Upper lobe of left lung (tissue), 6 donors: ENCODE results near the gene EGFR. TPM values are rescaled to one million over a fixed set of nuclear protein-coding genes. Genes with fewer than 3 reads are reported as not detected.
A peak's percentile ranks its signal among the peaks of the same experiment; 100 is the strongest.

Experiments
- ATAC-seq, 2 donors: fragments of 200-7000 bp; cut with Tn5 transposase; one replicate each; pipeline ENCODE4 v1.9.1; 2022; ENCODE audit warnings: mild to moderate bottlenecking in 2 of 2, moderate library complexity in 2 of 2; ENCODE audit not compliant: low FRiP score in 2 of 2
- DNase-seq, 2 donors: peaks; one replicate each; pipeline ENCODE4 v3.0.0-alpha.2; 2019 to 2020
- H3K27ac ChIP-seq, 4 donors: fragments of 200-600 bp; sonication (generic); one replicate each; pipeline ENCODE4 v1.5.1; 2016 to 2019
- H3K27me3 ChIP-seq, 4 donors: fragments of 200-600 bp; sonication (generic); one replicate each; pipeline ENCODE4 v1.5.1; 2017 to 2019
- H3K36me3 ChIP-seq, 4 donors: fragments of 200-600 bp; sonication (generic); one replicate each; pipeline ENCODE4 v1.5.1; 2016 to 2019
- H3K4me1 ChIP-seq, 4 donors: fragments of 200-600 bp; sonication (generic); one replicate each; pipeline ENCODE4 v1.5.1; 2018 to 2019
- H3K4me3 ChIP-seq, 4 donors: fragments of 200-600 bp; sonication (generic); one replicate each; pipeline ENCODE4 v1.5.1; 2017 to 2019; ENCODE audit warnings: mild to moderate bottlenecking in 2 of 4, moderate library complexity in 1 of 4
- H3K9me3 ChIP-seq, 4 donors: fragments of 200-600 bp; sonication (generic); one replicate each; pipeline ENCODE4 v1.5.1; 2018 to 2019
- CTCF ChIP-seq, 6 experiments: fragments of 450-650 bp in 4 of 6; fragments of 200-600 bp in 2 of 6; sonication (generic) in 2 of 6; IDR thresholded peaks; one replicate each; pipeline ENCODE4 v1.5.1; 2016 to 2019; ENCODE audit warnings: antibody characterized with exemption in 6 of 6
- EP300 ChIP-seq, 4 donors: sonication (generic); formaldehyde crosslinking; IDR thresholded peaks; one replicate each; pipeline ENCODE4 v1.5.1; 2017; ENCODE audit warnings: antibody characterized with exemption in 4 of 4, control low read depth in 2 of 4
- POLR2A ChIP-seq, 4 donors: fragments of 450-650 bp; IDR thresholded peaks; one replicate each; pipeline ENCODE4 v1.5.1; 2016 to 2017; ENCODE audit warnings: antibody characterized with exemption in 4 of 4, mild to moderate bottlenecking in 2 of 4
- POLR2AphosphoS5 ChIP-seq, 2 donors: sonication (generic); formaldehyde crosslinking; IDR thresholded peaks; one replicate each; pipeline ENCODE4 v1.5.1; 2017; ENCODE audit warnings: antibody characterized with exemption in 2 of 2
- WGBS, 2 donors: methylation state at CpG; one replicate each; pipeline ENCODE4 v1.1.5; 2017 to 2018; 5-methylcytosine and 5-hydroxymethylcytosine counted together
- total RNA-seq, 6 donors: library from RNA; depleted of rRNA in 4 of 6; stranded (reverse); fragments of >200 nt in 4 of 6; gene quantifications; one replicate each; pipeline versions ENCODE4 v1.1.0 to v1.2.1, GENCODE V29; 2016 to 2021
- donor health status: DM: no; HTN: no; CAD: no; lungs with moderate emphysema.
- donor health status: DM: no; HTN: yes; CAD: no; lungs with severe emphysema.

Gene EGFR
- total RNA-seq, 6 donors from 2014 or later, result 58.7 to 110 (median 93.2) TPM

- ATAC-seq, result peak; percentile 37 to 72
- TF ChIP-seq CTCF (IDR thresholded peaks at IDR 0.05) (peak in 2 of 6 experiments; percentile 6 to 22), EP300 (IDR thresholded peaks at IDR 0.05) (no peak), POLR2AphosphoS5 (IDR thresholded peaks at IDR 0.05) (no peak)
Observed at GRCh38 chr7:55144333-55145317, 125.8 kb downstream of the EGFR start.

GRCh38 chr7:55145606-55146005 lies 126.8 kb downstream of the EGFR start:
- H3K4me3 ChIP-seq, result no peak overlapping the region
- TF ChIP-seq CTCF (IDR thresholded peaks at IDR 0.05) (no peak), POLR2AphosphoS5 (IDR thresholded peaks at IDR 0.05) (no peak), EP300 (IDR thresholded peaks at IDR 0.05) (no peak), POLR2A (IDR thresholded peaks at IDR 0.05) (no peak)
- no peak overlapping the region for H3K27ac ChIP-seq
- no peaks in the 10 kb centered on the region for H3K27me3 ChIP-seq
- DNase-seq (no peak), ATAC-seq (no peak)
- H3K9me3 ChIP-seq, result no peaks in the 10 kb centered on the region
- peaks cover 0 to 5% (median 3%) of the 10 kb centered on the region in 4 donors for H3K4me1 ChIP-seq
- H3K36me3 ChIP-seq, result peaks cover 9 to 57% (median 19%) of the 10 kb centered on the region in 4 donors
- 82 to 85% methylated on average over 4 of the region's 4 CpGs for WGBS, 2 donors

More at GRCh38 chr7:55144333-55145317, 125.8 kb downstream of the EGFR start:
- Histone ChIP-seq H3K27ac (no peak overlapping the region), H3K4me3 (no peak overlapping the region), H3K4me1 (peaks cover 0 to 13% (median 10%) of the 10 kb centered on the region in 4 donors), H3K9me3 (no peaks in the 10 kb centered on the region), H3K36me3 (peaks cover 9 to 54% (median 19%) of the 10 kb centered on the region in 4 donors), H3K27me3 (no peaks in the 10 kb centered on the region)
- peak in 1 of 2 donors; percentile 59 for DNase-seq
- 87 to 89% methylated on average over 22 to 25 of the region's 25 CpGs for WGBS, 2 donors

- Histone ChIP-seq H3K4me1 (no peaks in the 10 kb centered on the region), H3K27ac (peak overlapping the region in 3 of 4 donors; percentile 16 to 54 (median 30)), H3K4me3 (no peak overlapping the region), H3K9me3 (no peaks in the 10 kb centered on the region), H3K36me3 (peaks cover 9 to 71% (median 25%) of the 10 kb centered on the region in 4 donors), H3K27me3 (no peaks in the 10 kb centered on the region)
- WGBS, 2 donors, result 79 to 83% methylated on average over 6 to 8 of the region's 8 CpGs
- TF ChIP-seq CTCF (IDR thresholded peaks at IDR 0.05) (no peak), POLR2AphosphoS5 (IDR thresholded peaks at IDR 0.05) (peak in 1 of 2 donors; percentile 11), POLR2A (IDR thresholded peaks at IDR 0.05) (no peak)
- DNase-seq, result no peak
- ATAC-seq, result peak in 1 of 2 donors; percentile 45
Observed at GRCh38 chr7:55147101-55147500, 128.3 kb downstream of the EGFR start.

GRCh38 chr7:55147736-55148135 lies 128.9 kb downstream of the EGFR start:
- WGBS, 2 donors, result 86 to 90% methylated on average over 2 of the region's 2 CpGs
- DNase-seq, result no peak
- Histone ChIP-seq H3K27me3 (no peaks in the 10 kb centered on the region), H3K4me3 (no peak overlapping the region), H3K4me1 (peaks cover 0 to 4% (median 0%) of the 10 kb centered on the region in 4 donors), H3K9me3 (no peaks in the 10 kb centered on the region), H3K27ac (no peak overlapping the region), H3K36me3 (peaks cover 6 to 73% (median 30%) of the 10 kb centered on the region in 4 donors)
- ATAC-seq, result no peak
- no peak for TF ChIP-seq POLR2AphosphoS5 (IDR thresholded peaks at IDR 0.05)

- no peak for DNase-seq
- Histone ChIP-seq H3K36me3 (peaks cover 3 to 73% (median 33%) of the 10 kb centered on the region in 4 donors), H3K27me3 (no peaks in the 10 kb centered on the region), H3K27ac (no peak overlapping the region), H3K9me3 (no peaks in the 10 kb centered on the region), H3K4me3 (no peak overlapping the region), H3K4me1 (peaks cover 0 to 4% (median 0%) of the 10 kb centered on the region in 4 donors)
- TF ChIP-seq POLR2AphosphoS5 (IDR thresholded peaks at IDR 0.05), result no peak
- TF ChIP-seq EP300 (IDR thresholded peaks at IDR 0.05), result no peak
- no peak for TF ChIP-seq CTCF (IDR thresholded peaks at IDR 0.05)
- TF ChIP-seq POLR2A (IDR thresholded peaks at IDR 0.05), result no peak
- ATAC-seq, result no peak
- 61 to 66% methylated on average over 3 of the region's 3 CpGs for WGBS, 2 donors
Observed at GRCh38 chr7:55148571-55148970, 129.8 kb downstream of the EGFR start.
